Posterior vena cava (tissue), 2 donors: ENCODE measurements around the gene FLRT1. TPM values are rescaled to one million over a fixed set of nuclear protein-coding genes. Genes with fewer than 3 reads are reported as not detected.

Experiments
- DNase-seq: peaks from one replicate; pipeline ENCODE4 v3.0.0-alpha.2; 2020; ENCODE audit warnings: low spot score
- intact Hi-C, 2 donors: fragments of 100-400 bp; cut with DNase I; formaldehyde crosslinking; loops; one replicate each; pipeline versions ENCODE4 v1.14.1 to v1.14.2; 2022 to 2023
- total RNA-seq, 2 donors: library from RNA; stranded (reverse); fragmentation: NEBNext Ultra II Directional; extraction: Animal tissue kit (Norgen Biotek cat#: 25700); gene quantifications; one replicate each; pipeline ENCODE4 v1.2.1, GENCODE V29; 2021
- donor health status: DM: yes; HTN: yes; CAD: no.
- donor health status: DM: yes; HTN: yes; CAD: no.

The FLRT1 gene
- total RNA-seq, 2 donors from 2014 or later = 0.14 to 0.29 TPM

GRCh38 chr11:64059339-64060140 is 23.8 kb downstream of the FLRT1 start:
- intact Hi-C loops = no loop called here
- DNase-seq = no peak

GRCh38 chr11:64060263-64060860 is 24.6 kb downstream of the FLRT1 start:
- intact Hi-C loops = no loop called here
- DNase-seq = no peak

GRCh38 chr11:64060861-64061444 is 25.2 kb downstream of the FLRT1 start:
- intact Hi-C loops = no loop called here
- no peak for DNase-seq

GRCh38 chr11:64062185-64063039 is 26.7 kb downstream of the FLRT1 start:
- no peak for DNase-seq
- intact Hi-C loops = no loop called here

GRCh38 chr11:64063777-64064176 is 28.0 kb downstream of the FLRT1 start:
- DNase-seq = no peak
- intact Hi-C loops = no loop called here

GRCh38 chr11:64064374-64065140 is 28.8 kb downstream of the FLRT1 start:
- no peak for DNase-seq
- intact Hi-C loops = no loop called here

- intact Hi-C loops = no loop called here
- no peak for DNase-seq
Measured at GRCh38 chr11:64065141-64065465, 29.4 kb downstream of the FLRT1 start.

GRCh38 chr11:64065712-64066111 is 30.0 kb downstream of the FLRT1 start:
- intact Hi-C loops = no loop called here
- no peak for DNase-seq

- intact Hi-C loops = no loop called here
- no peak for DNase-seq
Measured at GRCh38 chr11:64067230-64067993, 31.7 kb downstream of the FLRT1 start.

- intact Hi-C loops = loop anchor here in 1 of 2 donors (2.0 kb wide), 1 partner anchor 150 kb away; no protein-coding TSS in a partner anchor
- DNase-seq = no peak
Measured at GRCh38 chr11:64068705-64069400, 33.1 kb downstream of the FLRT1 start.

GRCh38 chr11:64069401-64070313 is 33.9 kb downstream of the FLRT1 start:
- DNase-seq = no peak
- intact Hi-C loops = loop anchor here in 1 of 2 donors (2.0 kb wide), 1 partner anchor 149 kb away; no protein-coding TSS in a partner anchor

- DNase-seq = no peak
- intact Hi-C loops = no loop called here
Measured at GRCh38 chr11:64070314-64070681, 34.6 kb downstream of the FLRT1 start.

GRCh38 chr11:64071849-64072248 is 36.1 kb downstream of the FLRT1 start:
- DNase-seq = no peak
- intact Hi-C loops = no loop called here

GRCh38 chr11:64072403-64072802 is 36.7 kb downstream of the FLRT1 start:
- intact Hi-C loops = no loop called here
- no peak for DNase-seq

GRCh38 chr11:64072871-64073270 is 37.1 kb downstream of the FLRT1 start:
- no peak for DNase-seq
- intact Hi-C loops = no loop called here

- DNase-seq = no peak
- intact Hi-C loops = no loop called here
Measured at GRCh38 chr11:64073542-64073941, 37.8 kb downstream of the FLRT1 start.

GRCh38 chr11:64074239-64074638 is 38.5 kb downstream of the FLRT1 start:
- no peak for DNase-seq
- intact Hi-C loops = no loop called here
